Measurements from ENCODE around the gene LPIN1. TPM values are rescaled to one million over a fixed set of nuclear protein-coding genes. Genes with fewer than 3 reads are reported as not detected.

Gene LPIN1
- total and polyA plus RNA-seq, 2 of the 8 experiments (the other 6 are each of a cell fraction or from before 2014, with no cell fraction given) = 4.3 to 9.8 TPM

GRCh38 chr2:11701751-11702301 lies 44.6 kb upstream of the LPIN1 start:
- H3K9ac ChIP-seq (replicated peaks in 1 of 4; ENCODE audit: extremely low read depth in 1 of 4, low read depth in 3 of 4, low read length in 3 of 4) = no peak overlapping the region
- no peak overlapping the region for H2BK20ac ChIP-seq (ENCODE audit: low read length)
- H2BK15ac ChIP-seq (ENCODE audit: low read length) = no peak overlapping the region
- WGBS, 2 experiments (ENCODE audit: extremely low coverage in 1 of 2, insufficient coverage in 1 of 2, insufficient read length in 1 of 2, insufficient replicate concordance in 2 of 2, low coverage in 1 of 2, low lambda C conversion rate in 2 of 2, missing lambda C conversion rate in 1 of 2) = 82% methylated on average over 14 of the region's 14 CpGs; no CpG with 5 or more reads in 1 of the 2 experiments
- no peaks in the 10 kb centered on the region for H3K23me2 ChIP-seq (ENCODE audit: low read depth, low read length)
- no peak overlapping the region for H3K4me2 ChIP-seq (ENCODE audit: insufficient read depth in 1 of 2, low read depth in 2 of 2, low read length in 2 of 2)
- no peak overlapping the region; the same call in 1 of the 2 replicates for H2BK5ac ChIP-seq (ENCODE audit: low read depth, low read length)
- peaks cover 0 to 3% of the 10 kb centered on the region in 2 experiments; a peak in 2 of 4 replicates for H3K9me3 ChIP-seq (ENCODE audit: insufficient read depth in 2 of 2, low read depth in 1 of 2, low read length in 1 of 2)
- H4K91ac ChIP-seq (replicated peaks; ENCODE audit: insufficient read length, low read length) = no peak overlapping the region
- no peaks in the 10 kb centered on the region for H3K36me3 ChIP-seq (ENCODE audit: control insufficient read depth in 2 of 4, insufficient read depth in 4 of 4, low read length in 3 of 4)
- H4K20me1 ChIP-seq (replicated peaks in 1 of 2; ENCODE audit: control insufficient read depth in 1 of 2, insufficient read depth in 2 of 2, low read length in 2 of 2) = no peaks in the 10 kb centered on the region
- ChIA-PET POLR2A (ENCODE audit: partially characterized antibody) (interaction anchor here (1.5 kb wide), 1 partner anchor 9 kb away, joined by 3 read pairs; no protein-coding TSS in a partner anchor), CTCF (ENCODE audit: partially characterized antibody) (interaction anchor here (2.3 to 3.3 kb wide), 2 partner anchors 12 to 14 kb away, joined by 8 to 17 read pairs; no protein-coding TSS in a partner anchor)
- H3K4me3 ChIP-seq (ENCODE audit: extremely low read depth in 1 of 4, insufficient read depth in 2 of 4, low read depth in 3 of 4, low read length in 4 of 4) = no peak overlapping the region
- no peaks in the 10 kb centered on the region for H3K4me1 ChIP-seq (replicated peaks in 1 of 4; ENCODE audit: control insufficient read depth in 3 of 4, insufficient read depth in 4 of 4, low read length in 3 of 4)
- H3K14ac ChIP-seq (ENCODE audit: insufficient read length) = no peak overlapping the region
- no peak overlapping the region for H3K56ac ChIP-seq (replicated peaks; ENCODE audit: insufficient read length, low read depth, low read length)
- TF ChIP-seq CBX8 (IDR thresholded peaks at IDR 0.05; ENCODE audit: borderline replicate concordance, low read depth, low read length) = no peak
- no peak for TF ChIP-seq ASH2L (IDR thresholded peaks at IDR 0.05; ENCODE audit: low read length)
- TF ChIP-seq ATF2 (IDR thresholded peaks at IDR 0.05; ENCODE audit: low read length) = no peak
- TF ChIP-seq SP1 (IDR thresholded peaks at IDR 0.05; ENCODE audit: low read depth, low read length) = no peak
- no peak for TF ChIP-seq FOSL1 (IDR thresholded peaks at IDR 0.05; ENCODE audit: insufficient read depth, low read depth, low read length)
- TF ChIP-seq RNF2 (IDR thresholded peaks at IDR 0.05; ENCODE audit: borderline replicate concordance, low read depth, low read length, missing control alignments, poor library complexity, severe bottlenecking) = no peak
- TF ChIP-seq JUN (IDR thresholded peaks at IDR 0.05; ENCODE audit: low read depth, low read length) = no peak
- peak in 1 of 3 experiments; percentile 6; a peak in 1 of 4 replicates for TF ChIP-seq CTCF (IDR thresholded peaks at IDR 0.05; ENCODE audit: control extremely low read depth in 1 of 3, insufficient read depth in 1 of 3, low read depth in 1 of 3, low read length in 3 of 3)
- no peak overlapping the region for H3K23ac ChIP-seq (ENCODE audit: insufficient read length)
- no peaks in the 10 kb centered on the region for H3K27me3 ChIP-seq (replicated peaks in 1 of 4; ENCODE audit: control insufficient read depth in 3 of 4, extremely low read depth in 1 of 4, insufficient read depth in 3 of 4, low read length in 3 of 4)
- H4K5ac ChIP-seq (ENCODE audit: insufficient read length, low read depth, low read length) = no peak overlapping the region
- H3K27ac ChIP-seq (ENCODE audit: low read depth, low read length) = no peak overlapping the region
- H2AK5ac ChIP-seq (ENCODE audit: low read depth, low read length) = no peak overlapping the region
- FAIRE-seq (no peak), DNase-seq (ENCODE audit: low read depth in 1 of 2, low spot score in 2 of 2) (no peak)
- H2BK120ac ChIP-seq (replicated peaks; ENCODE audit: low read depth, low read length) = no peak overlapping the region
- no peaks in the 10 kb centered on the region for H3K79me1 ChIP-seq (ENCODE audit: low read depth, low read length)
- no peaks in the 10 kb centered on the region for H3K79me2 ChIP-seq (ENCODE audit: control insufficient read depth in 1 of 2, insufficient read depth in 2 of 2, low read length in 2 of 2)
- H2AFZ ChIP-seq (ENCODE audit: low read length) = no peak overlapping the region
- no peak overlapping the region for H4K8ac ChIP-seq (ENCODE audit: extremely low read depth, insufficient read depth, low read length)
- no peak overlapping the region for H2BK12ac ChIP-seq (ENCODE audit: low read depth, low read length)
- no peak overlapping the region for H3K4ac ChIP-seq (replicated peaks; ENCODE audit: insufficient read length, low read depth, low read length)
- no peak overlapping the region for H3K18ac ChIP-seq (ENCODE audit: extremely low read depth, low read length)

Measured in H1 (cell line).